H1 (cell line): ENCODE results near the gene SPEF1. TPM values are rescaled to one million over a fixed set of nuclear protein-coding genes. Genes with fewer than 3 reads are reported as not detected.

Experiments used
- CTCF ChIA-PET: fragments of 300-600 bp; sonication (Branson Sonifier 250); formaldehyde crosslinking; loops from one replicate; lab custom pipeline; 2021; ENCODE audit not compliant: partially characterized antibody; lab: Charles Lee
- POLR2A ChIA-PET: fragments of 300-600 bp; sonication (Branson Sonifier 250); formaldehyde crosslinking; loops from one replicate; lab custom pipeline; 2021; ENCODE audit warnings: inconsistent platforms; ENCODE audit not compliant: partially characterized antibody; lab: Charles Lee
- DNase-seq, 2 experiments: peaks; one replicate each; pipeline versions ENCODE4 v3.0.0 to v3.0.0-alpha.2; 2010 to 2022; ENCODE audit warnings: low spot score in 2 of 2, low read depth in 1 of 2, mixed read lengths in 1 of 2
- FAIRE-seq: peaks from 2 replicates; lab custom pipeline; 2011; peaks lifted over from hg19 to GRCh38; lab: Jason Lieb, UNC
- H2AFZ ChIP-seq: 2 replicates; pipeline ENCODE4 v1.8.1; 2012; ENCODE audit warnings: low read length, inconsistent platforms
- H2AK5ac ChIP-seq: 2 replicates; pipeline ENCODE4 v1.6.1; 2013; ENCODE audit warnings: low read depth, low read length
- H2BK120ac ChIP-seq: replicated peaks from 2 replicates; pipeline ENCODE3; 2013; ENCODE audit warnings: low read depth, low read length, inconsistent platforms
- H2BK12ac ChIP-seq: 2 replicates; pipeline ENCODE4 v1.6.1; 2013; ENCODE audit warnings: low read depth, low read length
- H2BK15ac ChIP-seq: 2 replicates; pipeline ENCODE4 v1.6.1; 2013; ENCODE audit warnings: low read length
- H2BK20ac ChIP-seq: 2 replicates; pipeline ENCODE4 v1.6.1; 2013; ENCODE audit warnings: low read length
- H2BK5ac ChIP-seq: 2 replicates; pipeline ENCODE4 v1.6.1; 2013; ENCODE audit warnings: low read depth, low read length
- H3K14ac ChIP-seq: 2 replicates; pipeline ENCODE4 v1.6.1; 2013; ENCODE audit warnings: inconsistent platforms; ENCODE audit not compliant: insufficient read length
- H3K18ac ChIP-seq: 2 replicates; pipeline ENCODE4 v1.6.1; 2013; ENCODE audit warnings: low read length; ENCODE audit errors: extremely low read depth
- H3K23ac ChIP-seq: 2 replicates; pipeline ENCODE4 v1.6.1; 2013; ENCODE audit warnings: inconsistent platforms; ENCODE audit not compliant: insufficient read length
- H3K23me2 ChIP-seq: 2 replicates; pipeline ENCODE4 v1.6.1; 2013; ENCODE audit warnings: low read depth, low read length
- H3K27ac ChIP-seq: 2 replicates; pipeline ENCODE4 v1.6.1; 2011; ENCODE audit warnings: low read depth, low read length, inconsistent platforms
- H3K27me3 ChIP-seq, 4 experiments: replicated peaks in 1 of 4; 1 replicate in 1 of 4; 2 replicates in 3 of 4; pipeline versions ENCODE4 v1.6.1 to v1.8.1; 2011 to 2013; ENCODE audit warnings: low read length in 3 of 4, mild to moderate bottlenecking in 3 of 4, inconsistent platforms in 2 of 4, mixed read lengths in 2 of 4, moderate library complexity in 1 of 4; ENCODE audit not compliant: control insufficient read depth in 3 of 4, insufficient read depth in 3 of 4; ENCODE audit errors: extremely low read depth in 1 of 4
- H3K36me3 ChIP-seq, 4 experiments: 2 replicates each; pipeline versions ENCODE4 v1.6.1 to v1.8.1; 2011 to 2013; ENCODE audit warnings: mild to moderate bottlenecking in 4 of 4, low read length in 3 of 4, moderate library complexity in 2 of 4, control low read depth in 1 of 4, inconsistent platforms in 1 of 4; ENCODE audit not compliant: insufficient read depth in 4 of 4, control insufficient read depth in 2 of 4
- H3K4ac ChIP-seq: replicated peaks from 2 replicates; pipeline ENCODE3; 2013; ENCODE audit warnings: low read length, low read depth, mixed read lengths, inconsistent platforms; ENCODE audit not compliant: insufficient read length
- H3K4me1 ChIP-seq, 4 experiments: replicated peaks in 1 of 4; 1 replicate in 1 of 4; 2 replicates in 3 of 4; pipeline versions ENCODE4 v1.6.1 to v1.8.1; 2011 to 2013; ENCODE audit warnings: low read length in 3 of 4, inconsistent platforms in 2 of 4, mixed read lengths in 1 of 4; ENCODE audit not compliant: insufficient read depth in 4 of 4, control insufficient read depth in 3 of 4
- H3K4me2 ChIP-seq, 2 experiments: 2 replicates each; pipeline versions ENCODE4 v1.6.1 to v1.8.1; 2011 to 2013; ENCODE audit warnings: low read depth in 2 of 2, low read length in 2 of 2, control low read depth in 1 of 2, inconsistent platforms in 1 of 2, mild to moderate bottlenecking in 1 of 2; ENCODE audit not compliant: insufficient read depth in 1 of 2
- H3K4me3 ChIP-seq, 4 experiments: fragments of 200-600, 300-600 bp in 1 of 4; sonication (generic), shearing (Covaris generic), sonication (Bioruptor Twin) in 1 of 4; 2 replicates each; pipeline versions ENCODE4 v1.5.1 to v1.8.1; 2011 to 2016; ENCODE audit warnings: low read length in 4 of 4, low read depth in 3 of 4, control low read depth in 2 of 4, inconsistent platforms in 2 of 4, mild to moderate bottlenecking in 2 of 4, mixed read lengths in 1 of 4, moderate library complexity in 1 of 4; ENCODE audit not compliant: insufficient read depth in 2 of 4; ENCODE audit errors: extremely low read depth in 1 of 4
- H3K56ac ChIP-seq: replicated peaks from 2 replicates; pipeline ENCODE3; 2013; ENCODE audit warnings: low read depth, mild to moderate bottlenecking, mixed read lengths, low read length, inconsistent platforms; ENCODE audit not compliant: insufficient read length
- H3K79me1 ChIP-seq: 2 replicates; pipeline ENCODE4 v1.6.1; 2013; ENCODE audit warnings: low read depth, low read length, control low read depth
- H3K79me2 ChIP-seq, 2 experiments: 2 replicates each; pipeline versions ENCODE4 v1.6.1 to v1.8.1; 2012 to 2013; ENCODE audit warnings: low read length in 2 of 2, mild to moderate bottlenecking in 2 of 2, inconsistent platforms in 1 of 2; ENCODE audit not compliant: insufficient read depth in 2 of 2, control insufficient read depth in 1 of 2
- H3K9ac ChIP-seq, 4 experiments: replicated peaks in 1 of 4; 1 replicate in 1 of 4; 2 replicates in 3 of 4; pipeline versions ENCODE4 v1.6.1 to v1.8.1; 2011 to 2013; ENCODE audit warnings: low read depth in 3 of 4, low read length in 3 of 4, control low read depth in 2 of 4, mild to moderate bottlenecking in 2 of 4, moderate library complexity in 2 of 4, inconsistent platforms in 1 of 4; ENCODE audit errors: extremely low read depth in 1 of 4
- H3K9me3 ChIP-seq, 2 experiments: 2 replicates each; pipeline versions ENCODE4 v1.6.1 to v1.8.1; 2012 to 2013; ENCODE audit warnings: mild to moderate bottlenecking in 2 of 2, moderate library complexity in 2 of 2, control low read depth in 1 of 2, inconsistent platforms in 1 of 2, low read depth in 1 of 2, low read length in 1 of 2, mixed read lengths in 1 of 2; ENCODE audit not compliant: insufficient read depth in 2 of 2
- H4K20me1 ChIP-seq, 2 experiments: replicated peaks in 1 of 2; 2 replicates each; pipeline versions ENCODE3 to v1.8.1; 2011 to 2013; ENCODE audit warnings: inconsistent platforms in 2 of 2, low read length in 2 of 2, mild to moderate bottlenecking in 1 of 2; ENCODE audit not compliant: insufficient read depth in 2 of 2, control insufficient read depth in 1 of 2
- H4K5ac ChIP-seq: 2 replicates; pipeline ENCODE4 v1.6.1; 2013; ENCODE audit warnings: low read length, low read depth, mixed read lengths, inconsistent platforms; ENCODE audit not compliant: insufficient read length
- H4K8ac ChIP-seq: 2 replicates; pipeline ENCODE4 v1.8.0; 2013; ENCODE audit warnings: mild to moderate bottlenecking, moderate library complexity, low read length, inconsistent platforms; ENCODE audit not compliant: insufficient read depth; ENCODE audit errors: extremely low read depth
- H4K91ac ChIP-seq: replicated peaks from 2 replicates; pipeline ENCODE3; 2013; ENCODE audit warnings: low read length, mixed read lengths, inconsistent platforms; ENCODE audit not compliant: insufficient read length
- ASH2L ChIP-seq: fragments of 200-600, 300-600 bp; sonication (generic); IDR thresholded peaks from one replicate; pipeline ENCODE4 v1.7.1; 2017; ENCODE audit warnings: low read length
- BRCA1 ChIP-seq: IDR thresholded peaks from 2 replicates; pipeline ENCODE4 v1.6.1; 2012; ENCODE audit warnings: low read depth, low read length, improper control_type of control experiment
- CHD1 ChIP-seq: IDR thresholded peaks from 2 replicates; pipeline ENCODE4 v1.6.1; 2012; ENCODE audit warnings: low read depth, low read length, improper control_type of control experiment
- CTBP2 ChIP-seq: IDR thresholded peaks from 2 replicates; pipeline ENCODE4 v1.7.0; 2011; ENCODE audit warnings: borderline replicate concordance, mild to moderate bottlenecking, moderate library complexity, mixed read lengths, low read length; ENCODE audit not compliant: insufficient read depth, insufficient read length
- EP300 ChIP-seq, 2 experiments: IDR thresholded peaks; 1 replicate in 1 of 2; 2 replicates in 1 of 2; pipeline ENCODE4 v1.6.1; 2011 to 2012; ENCODE audit warnings: low read depth in 2 of 2, low read length in 2 of 2, mild to moderate bottlenecking in 2 of 2, borderline replicate concordance in 1 of 2, inconsistent platforms in 1 of 2, moderate library complexity in 1 of 2
- HDAC6 ChIP-seq: IDR thresholded peaks from one replicate; pipeline ENCODE4 v1.7.1; 2012; ENCODE audit warnings: low read depth, mild to moderate bottlenecking, inconsistent platforms, low read length, moderate library complexity
- KDM5A ChIP-seq: fragments of 200-600 bp; IDR thresholded peaks from 2 replicates; pipeline ENCODE4 v1.7.1; 2012; ENCODE audit warnings: mild to moderate bottlenecking, low read length, inconsistent platforms, mixed read lengths
- PHF8 ChIP-seq: fragments of 200-600 bp; sonication (generic); conservative IDR thresholded peaks from 2 replicates; pipeline ENCODE4 v1.7.1; 2012; ENCODE audit warnings: low read depth, mild to moderate bottlenecking, inconsistent platforms, low read length, moderate library complexity
- POLR2A ChIP-seq, 2 experiments: IDR thresholded peaks; 1 replicate in 1 of 2; 2 replicates in 1 of 2; pipeline ENCODE4 v1.6.1; 2011; ENCODE audit warnings: low read depth in 2 of 2, low read length in 2 of 2, mild to moderate bottlenecking in 2 of 2; ENCODE audit errors: control extremely low read depth in 1 of 2
- POLR2AphosphoS5 ChIP-seq: IDR thresholded peaks from 2 replicates; pipeline ENCODE4 v1.6.1; 2011; ENCODE audit warnings: low read depth, low read length
- RAD21 ChIP-seq, 2 experiments: IDR thresholded peaks in 1 of 2; conservative IDR thresholded peaks in 1 of 2; 2 replicates each; pipeline ENCODE4 v1.6.1; 2011; ENCODE audit warnings: low read depth in 2 of 2, low read length in 2 of 2, improper control_type of control experiment in 1 of 2, inconsistent platforms in 1 of 2, mild to moderate bottlenecking in 1 of 2, moderate library complexity in 1 of 2
- SIRT6 ChIP-seq: IDR thresholded peaks from one replicate; pipeline ENCODE4 v1.7.1; 2012; ENCODE audit warnings: low read length, inconsistent platforms
- SP4 ChIP-seq: IDR thresholded peaks from 2 replicates; pipeline ENCODE4 v1.6.1; 2012; ENCODE audit warnings: low read length, inconsistent platforms
- ZNF274 ChIP-seq: IDR thresholded peaks from 2 replicates; pipeline ENCODE4 v1.7.0; 2012; ENCODE audit warnings: low read length, borderline replicate concordance; ENCODE audit errors: extremely low read depth
- WGBS, 2 experiments: shearing (Covaris generic) in 1 of 2; methylation state at CpG; one replicate each; pipeline versions ENCODE4 v1.1.6 to v1.1.7; 2013 to 2015; ENCODE audit warnings: low lambda C conversion rate in 2 of 2, mixed read lengths in 2 of 2, inconsistent platforms in 1 of 2, low coverage in 1 of 2, missing lambda C conversion rate in 1 of 2; ENCODE audit not compliant: insufficient replicate concordance in 2 of 2, insufficient coverage in 1 of 2, insufficient read length in 1 of 2; ENCODE audit errors: extremely low coverage in 1 of 2, missing lambda C conversion rate in 1 of 2; 5-methylcytosine and 5-hydroxymethylcytosine counted together
- polyA plus RNA-seq, 7 experiments: library from polyadenylated mRNA; depleted of rRNA in 3 of 7; stranded (reverse) in 5 of 7; unstranded in 2 of 7; fragments of >200 nt in 5 of 7; fragments of 200-250 nt in 2 of 7; gene quantifications; 1 replicate in 5 of 7; 2 replicates in 1 of 7; 4 replicates in 1 of 7; pipeline versions ENCODE4 v1.2.1 to v1.2.3, GENCODE V29; 2011 to 2013; ENCODE audit warnings: missing spikeins in 2 of 7, mixed read lengths in 2 of 7
- total RNA-seq: library from RNA; stranded (reverse); fragmentation: NEBNext Ultra II Directional; extraction: Animal tissue kit (Norgen Biotek cat#: 25700); gene quantifications from 2 replicates; pipeline ENCODE4 v1.2.1, GENCODE V29; 2021

Gene SPEF1
- total and polyA plus RNA-seq, 2 of the 8 experiments (the other 6 are each of a cell fraction or from before 2014, with no cell fraction given): 0.51 to 0.71 TPM

DNA sequence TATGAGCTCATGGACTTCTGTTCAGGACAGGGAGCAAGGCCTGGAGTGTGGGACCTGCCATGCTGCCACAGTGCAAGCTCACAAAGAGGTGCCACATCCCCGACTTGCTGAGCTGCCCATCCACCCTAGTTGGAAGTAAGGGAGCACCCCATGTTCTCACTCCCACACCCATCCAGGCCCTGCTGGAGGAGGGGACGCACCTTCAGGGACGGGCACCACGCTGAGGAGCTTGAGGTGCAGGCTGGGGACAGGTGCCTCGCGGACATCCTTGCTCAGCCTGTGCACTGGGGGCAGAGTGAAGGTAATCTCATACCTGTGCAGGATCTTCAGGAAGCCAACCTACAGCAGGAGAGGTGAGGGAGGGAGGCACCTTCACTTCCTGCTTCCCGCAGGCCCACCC lies 26.0 kb downstream of the SPEF1 start:
- Histone ChIP-seq H2BK15ac (no peak overlapping the region), H3K23ac (no peak overlapping the region), H3K36me3 (peaks cover 0 to 9% (median 2%) of the 10 kb centered on the region in 4 experiments; a peak in 6 of 8 replicates), H3K79me1 (peaks cover 6% of the 10 kb centered on the region), H3K56ac (no peak overlapping the region), H4K20me1 (peaks cover 8 to 30% of the 10 kb centered on the region in 2 experiments), H3K4me3 (no peak overlapping the region), H2AFZ (no peak overlapping the region), H3K14ac (no peak overlapping the region), H3K4me2 (no peak overlapping the region), H2BK12ac (no peak overlapping the region), H3K9me3 (no peaks in the 10 kb centered on the region), H3K27me3 (peaks cover 4 to 16% (median 11%) of the 10 kb centered on the region in 4 experiments), H2BK20ac (no peak overlapping the region), H3K9ac (no peak overlapping the region), H4K91ac (no peak overlapping the region), H3K79me2 (no peaks in the 10 kb centered on the region; a peak in 1 of 4 replicates), H3K27ac (no peak overlapping the region), H2BK5ac (no peak overlapping the region), H3K23me2 (peaks cover 13% of the 10 kb centered on the region; the same call in 1 of the 2 replicates), H4K8ac (no peak overlapping the region), H2BK120ac (no peak overlapping the region), H3K18ac (no peak overlapping the region), H3K4ac (no peak overlapping the region), H3K4me1 (peaks cover 0 to 10% (median 2%) of the 10 kb centered on the region in 4 experiments; a peak in 5 of 7 replicates), H2AK5ac (no peak overlapping the region), H4K5ac (no peak overlapping the region)
- 96% methylated on average over 4 of the region's 7 CpGs; no CpG with 5 or more reads in 1 of the 2 experiments for WGBS, 2 experiments
- ChIA-PET POLR2A (interaction anchor here (0.9 to 5.9 kb wide), 5 partner anchors 9 to 63 kb away, joined by 3 to 46 read pairs (median 5); partner anchors contain the start of gene ADISSP), CTCF (interaction anchor here (0.6 to 18.6 kb wide), 14 partner anchors 8 to 198 kb away, joined by 3 to 308 read pairs (median 4); partner anchors contain the start of genes ADISSP, AP5S1, HSPA12B and SIGLEC1)
- no peak for DNase-seq
- FAIRE-seq: no peak
- TF ChIP-seq SP4: no peak
- no peak for TF ChIP-seq EP300 (IDR thresholded peaks at IDR 0.05; ENCODE audit: borderline replicate concordance in 1 of 2, low read depth in 2 of 2, low read length in 2 of 2)
- no peak for TF ChIP-seq ZNF274
- no peak for TF ChIP-seq POLR2A (IDR thresholded peaks at IDR 0.05; ENCODE audit: control extremely low read depth in 1 of 2, low read depth in 2 of 2, low read length in 2 of 2)
- no peak for TF ChIP-seq RAD21 (IDR thresholded peaks at IDR 0.05 in 1 of 2, conservative IDR thresholded peaks at IDR 0.05 in 1 of 2; ENCODE audit: low read depth in 2 of 2, low read length in 2 of 2)
- TF ChIP-seq CHD1: no peak
- no peak for TF ChIP-seq BRCA1
- no peak for TF ChIP-seq KDM5A
- TF ChIP-seq CTBP2: no peak
- no peak for TF ChIP-seq PHF8
- TF ChIP-seq SIRT6: no peak
- TF ChIP-seq POLR2AphosphoS5: no peak
- TF ChIP-seq ASH2L: no peak
- TF ChIP-seq HDAC6: no peak
